Gastrocnemius medialis (tissue), 4 donors: ENCODE results near the gene OVOL1.

Experiments
- CTCF ChIP-seq, 5 experiments: fragments of 450-650 bp in 3 of 5; fragments of 200-600 bp in 2 of 5; sonication (generic) in 2 of 5; IDR thresholded peaks in 4 of 5; conservative IDR thresholded peaks in 1 of 5; 1 replicate in 4 of 5; 2 replicates in 1 of 5; pipeline ENCODE4 v1.5.1; 2016 to 2019; ENCODE audit warnings: antibody characterized with exemption in 5 of 5, mild to moderate bottlenecking in 3 of 5, moderate library complexity in 3 of 5
- POLR2A ChIP-seq, 2 donors: fragments of 450-650 bp; IDR thresholded peaks; one replicate each; pipeline ENCODE4 v1.6.1; 2017; ENCODE audit warnings: antibody characterized with exemption in 2 of 2, mild to moderate bottlenecking in 2 of 2, moderate library complexity in 2 of 2

GRCh38 chr11:65770951-65771567 lies 15.8 kb upstream of the OVOL1 start:
- TF ChIP-seq POLR2A (IDR thresholded peaks at IDR 0.05) (no peak), CTCF (IDR thresholded peaks at IDR 0.05 in 4 of 5, conservative IDR thresholded peaks at IDR 0.05 in 1 of 5) (no peak)
